GM21717 (cell line): ENCODE measurements around the gene TRIM38.

Experiments
- ATAC-seq: cut with Tn5 transposase; IDR thresholded peaks from one replicate; pipeline ENCODE4 v1.9.1; 2021; ENCODE audit warnings: mild to moderate bottlenecking, moderate library complexity; ENCODE audit not compliant: unreplicated experiment

The TRIM38 gene

GRCh38 chr6:26025894-26026832, 63.6 kb downstream of the TRIM38 start:
- ATAC-seq = peak; percentile 39

- peak; percentile 40 for ATAC-seq
Observed at GRCh38 chr6:26026833-26027490, 64.4 kb downstream of the TRIM38 start.

DNA sequence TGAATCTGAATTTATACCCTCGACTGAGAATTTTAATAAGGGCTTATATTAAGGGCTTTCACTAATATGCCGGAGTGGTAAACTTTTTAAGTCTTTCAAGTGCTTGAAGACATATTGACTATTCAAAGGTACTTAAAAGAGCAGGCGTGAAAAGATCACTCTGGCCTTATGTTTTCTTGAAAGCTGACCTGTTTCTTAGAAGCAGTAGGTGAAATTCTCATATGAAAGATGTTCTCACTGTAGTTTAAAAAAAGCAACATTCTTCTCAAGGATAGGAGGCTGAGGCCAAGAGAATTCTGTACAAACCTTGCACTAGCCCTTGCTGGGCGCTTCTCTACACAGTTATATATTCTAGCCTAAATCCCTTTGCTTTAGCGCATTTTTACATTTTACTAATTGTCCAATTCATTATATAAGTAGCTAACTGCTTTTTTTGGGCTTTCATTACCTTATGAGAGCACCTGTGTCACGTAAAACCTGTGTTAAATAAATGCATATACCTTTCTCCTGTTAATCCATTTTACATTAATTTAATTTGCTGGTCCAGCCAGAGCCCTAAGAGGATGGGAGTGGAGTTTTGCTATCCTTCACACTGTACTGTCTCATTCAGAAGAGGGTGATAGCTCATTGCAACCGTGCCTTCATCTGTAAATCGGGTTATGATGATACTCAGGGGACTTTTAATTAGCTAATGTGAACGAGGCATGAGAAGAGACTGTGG, 65.0 kb downstream of the TRIM38 start:
- ATAC-seq = no peak

GRCh38 chr6:26028212-26028745, 65.7 kb downstream of the TRIM38 start:
- no peak for ATAC-seq

DNA sequence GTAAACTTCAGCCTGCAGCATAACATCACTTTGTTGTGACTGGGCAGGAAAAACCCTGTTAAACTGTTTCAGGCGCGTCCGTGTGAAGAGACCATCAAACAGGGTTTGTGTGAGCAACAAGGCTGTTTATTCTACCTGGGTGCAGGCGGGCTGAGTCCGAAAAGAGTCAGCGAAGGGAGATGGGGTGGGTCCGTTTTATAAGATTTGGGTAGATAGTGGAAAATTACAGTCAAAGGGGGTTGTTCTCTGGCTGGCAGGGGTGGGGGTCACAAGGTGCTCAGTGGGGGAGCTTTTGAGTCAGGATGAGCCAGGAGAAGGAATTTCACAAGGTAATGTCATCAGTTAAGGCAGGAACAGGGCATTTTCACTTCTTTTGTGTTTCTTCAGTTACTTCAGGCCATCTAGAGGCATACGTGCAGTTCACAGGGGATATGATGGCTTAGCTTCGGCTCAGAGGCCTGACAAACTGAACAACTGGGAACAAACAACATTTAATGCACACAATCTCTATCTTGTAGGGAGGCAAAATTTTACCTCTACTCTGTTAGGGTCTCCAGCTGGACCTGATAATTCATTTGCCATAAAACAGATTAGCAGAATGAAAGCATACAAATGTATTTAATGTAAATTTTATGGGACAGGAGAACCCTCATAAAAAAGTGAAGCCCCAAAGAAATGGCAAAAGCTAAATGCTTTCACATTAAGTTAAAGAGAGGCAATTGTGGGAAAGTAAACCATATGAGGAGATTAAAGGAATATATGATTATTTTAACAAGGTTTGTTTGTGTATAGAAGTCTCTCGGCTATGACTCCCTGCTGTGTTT, 66.4 kb downstream of the TRIM38 start:
- no peak for ATAC-seq

- ATAC-seq = no peak
Observed at GRCh38 chr6:26029570-26029856, 66.9 kb downstream of the TRIM38 start.

DNA sequence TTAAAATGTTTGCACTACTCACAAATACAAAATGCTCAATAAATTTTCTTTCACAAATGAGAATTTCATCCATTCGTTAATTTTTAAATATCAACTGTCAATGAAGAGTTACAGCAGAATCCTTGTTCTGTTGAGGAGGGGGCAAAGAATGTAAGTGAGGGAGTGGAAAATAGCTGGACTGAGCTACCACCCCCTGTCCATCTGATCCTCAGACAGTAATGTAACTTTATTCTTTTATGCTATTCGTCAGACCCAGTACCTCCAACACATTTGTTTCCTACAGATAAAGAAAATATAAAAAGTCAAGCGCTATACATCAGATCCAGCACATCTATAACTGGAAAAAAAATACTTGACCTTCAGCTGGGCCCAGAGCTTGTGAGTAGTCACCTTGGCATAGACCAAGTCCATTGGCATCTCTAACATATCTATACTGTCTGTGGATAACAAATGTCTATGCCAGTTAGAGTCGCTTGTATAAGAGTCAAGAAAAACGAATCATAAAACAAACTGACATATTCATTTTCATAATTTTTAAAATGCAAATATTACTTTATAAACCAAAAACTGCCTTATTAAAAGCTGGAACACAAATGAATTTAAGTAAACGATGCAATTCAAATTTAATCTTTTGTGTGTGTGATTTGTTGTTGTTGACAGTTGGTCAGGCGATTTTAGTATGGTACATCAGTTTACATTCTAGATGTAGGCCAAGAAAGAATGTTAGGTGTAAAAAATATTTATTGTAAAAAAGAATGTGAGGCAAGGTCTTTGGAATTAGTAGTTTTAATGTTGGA, 67.5 kb downstream of the TRIM38 start:
- no peak for ATAC-seq

- ATAC-seq = no peak
Observed at GRCh38 chr6:26030716-26031115, 68.1 kb downstream of the TRIM38 start.

GRCh38 chr6:26031151-26031594, 68.6 kb downstream of the TRIM38 start:
- no peak for ATAC-seq

DNA sequence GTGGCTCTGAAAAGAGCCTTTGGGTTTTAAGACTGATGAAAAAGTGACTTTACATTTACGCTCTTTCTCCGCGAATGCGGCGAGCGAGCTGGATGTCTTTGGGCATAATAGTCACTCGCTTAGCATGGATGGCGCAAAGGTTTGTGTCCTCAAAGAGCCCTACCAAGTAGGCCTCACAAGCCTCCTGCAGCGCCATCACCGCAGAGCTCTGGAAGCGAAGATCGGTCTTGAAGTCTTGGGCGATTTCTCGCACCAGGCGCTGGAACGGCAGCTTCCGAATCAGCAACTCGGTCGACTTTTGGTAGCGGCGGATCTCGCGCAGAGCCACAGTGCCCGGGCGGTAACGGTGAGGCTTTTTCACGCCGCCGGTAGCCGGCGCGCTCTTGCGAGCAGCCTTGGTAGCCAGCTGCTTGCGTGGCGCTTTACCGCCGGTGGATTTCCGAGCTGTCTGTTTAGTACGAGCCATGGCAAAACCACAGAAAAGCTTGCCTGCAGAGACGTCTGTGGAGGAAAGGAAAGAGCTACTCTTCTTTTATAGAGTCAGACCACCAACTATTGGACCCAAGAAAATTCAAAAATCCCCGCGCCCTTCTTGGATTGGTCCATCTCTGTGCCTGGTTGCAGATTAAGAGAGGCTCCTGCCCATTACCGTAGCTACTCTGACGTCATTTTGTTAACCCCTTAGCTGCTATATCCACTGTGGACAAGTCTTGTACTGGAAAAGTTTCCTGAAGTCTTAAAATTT, 69.2 kb downstream of the TRIM38 start:
- peak; percentile 55 for ATAC-seq

GRCh38 chr6:26032340-26033084, 69.9 kb downstream of the TRIM38 start:
- ATAC-seq = no peak

DNA sequence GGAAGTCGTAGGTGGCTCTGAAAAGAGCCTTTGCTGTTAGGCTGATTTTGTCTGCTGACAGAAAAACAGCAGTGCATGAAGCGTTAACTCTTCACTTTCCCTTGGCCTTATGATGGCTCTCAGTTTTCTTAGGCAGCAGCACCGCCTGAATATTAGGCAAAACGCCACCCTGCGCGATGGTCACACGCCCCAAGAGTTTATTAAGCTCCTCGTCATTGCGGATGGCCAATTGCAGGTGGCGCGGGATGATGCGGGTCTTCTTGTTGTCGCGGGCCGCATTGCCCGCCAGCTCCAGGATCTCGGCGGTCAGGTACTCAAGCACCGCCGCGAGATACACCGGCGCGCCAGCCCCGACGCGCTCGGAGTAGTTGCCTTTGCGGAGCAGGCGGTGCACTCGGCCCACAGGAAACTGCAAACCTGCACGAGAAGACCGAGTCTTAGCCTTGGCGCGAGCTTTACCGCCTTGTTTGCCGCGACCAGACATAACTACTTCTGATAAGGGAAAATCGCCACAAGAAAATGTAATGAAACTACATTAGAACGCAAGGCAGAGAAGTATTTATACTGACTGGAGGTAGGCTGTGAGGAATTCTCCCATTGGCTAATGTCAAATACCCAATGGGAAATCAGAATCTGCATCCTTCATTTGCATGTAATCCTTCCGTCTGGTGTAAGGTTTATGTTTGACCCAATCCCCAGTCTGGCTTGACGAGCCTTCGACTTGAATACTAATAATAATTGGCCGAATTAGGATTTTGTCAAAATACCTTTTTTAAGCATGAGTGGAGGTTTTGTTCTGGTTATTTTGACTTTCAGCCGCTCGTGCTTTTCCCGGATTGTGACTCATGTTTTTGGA, 70.7 kb downstream of the TRIM38 start:
- peak; percentile 45 for ATAC-seq

GRCh38 chr6:26033941-26034354, 71.3 kb downstream of the TRIM38 start:
- no peak for ATAC-seq

- no peak for ATAC-seq
Observed at GRCh38 chr6:26034905-26035304, 72.3 kb downstream of the TRIM38 start.
